T1000 (cell line): ENCODE results near the gene GNB1L.
"Not testable (repeated sequence)": the region's sequence is repeated elsewhere in the genome, so short reads cannot be mapped to it uniquely, and the experiment has no call there.

Experiments used
- DNase-seq: peaks from one replicate; lab custom pipeline; 2025; ENCODE audit warnings: mixed read lengths; lab: John Stamatoyannopoulos, UW

GNB1L gene

DNA sequence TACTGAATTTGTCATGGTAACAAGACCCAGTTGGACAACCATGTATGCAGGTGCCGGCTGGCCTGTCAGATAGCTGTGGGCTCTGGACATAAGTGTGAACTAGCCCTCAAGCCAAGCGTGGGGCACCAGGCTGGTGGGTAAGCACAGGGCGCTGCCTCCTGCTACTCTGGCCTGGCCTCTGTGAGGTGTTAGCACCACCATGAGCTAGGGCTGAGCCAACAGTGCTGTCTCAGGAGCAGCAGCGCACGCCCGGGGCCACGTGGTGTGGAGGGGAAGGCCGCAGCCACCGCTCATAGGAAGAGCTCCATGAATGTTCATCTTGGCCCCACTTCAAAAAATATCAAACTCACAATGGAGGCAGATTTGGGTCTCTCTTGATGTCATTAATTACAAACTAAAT lies 35.3 kb upstream of the GNB1L start:
- DNase-seq = no peak

- DNase-seq = no peak
Measured at GRCh38 chr22:19888131-19888746, 33.6 kb upstream of the GNB1L start.

GRCh38 chr22:19887256-19887985 lies 32.7 kb upstream of the GNB1L start:
- no peak for DNase-seq

DNA sequence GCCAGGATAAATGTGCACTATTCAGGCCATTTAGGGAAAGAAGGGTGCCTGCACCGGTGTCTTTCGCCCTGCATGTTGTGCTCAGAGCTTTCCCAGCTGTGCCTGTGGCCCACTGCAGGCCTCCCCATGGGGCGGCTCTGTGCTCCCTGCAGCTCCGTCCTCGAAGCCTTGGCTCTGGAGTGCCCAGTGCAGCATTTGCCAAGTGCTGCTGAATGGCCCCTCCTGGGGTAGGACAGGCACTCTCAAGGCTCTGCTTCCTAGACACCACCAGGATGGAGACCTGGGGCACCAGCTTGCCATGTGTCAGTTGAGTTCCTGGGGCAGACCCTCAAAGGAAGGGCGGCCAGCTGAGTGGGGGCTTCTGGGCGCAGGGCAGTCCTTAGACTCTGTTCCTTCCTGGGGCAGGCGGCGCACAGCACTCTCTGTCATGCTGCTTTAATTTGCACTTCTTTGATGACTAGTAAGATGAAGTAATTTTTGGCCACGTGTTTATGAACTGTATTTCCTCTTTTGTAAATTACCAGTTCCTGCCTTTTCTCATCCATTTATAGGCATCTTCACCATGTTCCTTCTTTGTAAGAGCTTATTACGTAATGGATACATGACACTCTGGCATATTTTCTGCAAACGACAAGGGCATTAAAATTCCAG lies 32.1 kb upstream of the GNB1L start:
- no peak for DNase-seq

DNA sequence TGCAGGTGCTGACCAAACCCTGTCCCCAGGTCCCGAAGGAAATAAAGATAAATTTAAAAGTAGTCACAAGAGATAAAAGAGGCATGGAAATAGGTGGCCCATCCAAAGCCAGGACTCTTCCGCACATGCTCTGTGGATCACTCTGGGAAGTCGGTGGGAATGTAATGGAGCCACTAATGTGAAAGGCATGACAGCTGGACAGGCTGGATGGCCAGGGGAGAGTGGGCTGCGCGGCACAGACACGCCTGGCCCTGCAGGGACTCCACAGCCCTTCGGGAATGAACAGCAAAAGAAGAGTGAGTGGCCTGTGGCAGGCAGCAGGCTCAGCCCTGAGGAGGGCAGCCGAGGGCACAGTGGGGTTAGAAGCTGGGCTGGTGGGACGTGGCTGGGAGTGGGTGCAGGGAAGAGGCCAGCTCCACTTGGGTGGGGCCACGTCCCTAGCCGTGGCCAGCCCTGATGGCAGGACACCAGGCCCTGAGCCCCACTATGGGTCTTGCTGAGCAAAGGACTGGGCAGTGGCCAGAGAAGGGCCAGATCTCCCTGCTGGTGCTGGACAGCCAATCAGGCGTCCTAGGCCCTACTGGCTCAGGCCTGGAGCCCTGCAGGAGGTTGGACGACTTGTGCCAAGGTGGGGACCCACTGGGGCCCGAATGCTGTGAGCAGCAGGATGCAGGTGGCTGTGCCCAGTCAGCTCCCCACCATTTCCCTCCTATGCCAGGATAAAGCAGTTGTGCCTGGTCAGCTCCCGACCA lies 31.3 kb upstream of the GNB1L start:
- DNase-seq = no peak

DNA sequence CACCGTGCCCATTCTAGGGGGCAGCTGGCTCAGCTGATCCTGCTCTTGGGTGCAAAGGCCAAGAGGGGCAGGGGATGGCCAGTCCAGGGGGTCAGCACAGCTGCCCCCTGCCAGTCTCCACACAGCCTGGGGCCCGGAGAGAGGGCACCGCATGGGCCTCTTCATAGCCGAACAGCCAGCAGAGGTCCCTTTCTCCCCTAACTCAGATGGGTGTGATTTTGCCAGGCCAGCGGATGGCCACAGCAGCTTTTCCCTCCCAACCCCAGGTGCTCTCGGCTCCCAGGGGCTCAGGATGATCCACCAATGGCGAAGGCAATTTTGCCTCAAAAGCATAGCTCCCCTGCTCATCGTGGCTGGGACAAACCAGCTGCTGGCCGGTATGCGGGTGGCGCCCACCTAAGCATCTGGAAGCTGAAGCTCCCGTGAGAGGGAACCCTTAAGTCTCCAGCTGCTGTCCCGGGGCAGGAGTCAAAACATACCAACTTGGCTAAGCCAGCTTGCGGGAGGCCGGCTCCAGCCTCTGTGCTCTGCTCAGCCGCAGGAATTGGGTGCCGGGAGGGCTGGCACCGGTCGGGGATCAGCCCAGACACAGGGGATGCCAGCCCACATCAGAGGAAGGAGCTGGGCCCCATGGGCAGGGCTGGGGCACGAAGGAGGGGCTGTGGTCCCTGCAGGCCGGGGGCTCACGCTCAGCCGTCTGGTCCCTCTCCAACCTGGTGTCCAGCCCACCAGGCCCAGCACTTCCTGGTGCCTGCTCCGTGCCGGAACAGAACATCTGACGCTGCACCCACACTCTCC lies 30.5 kb upstream of the GNB1L start:
- DNase-seq = no peak

- no peak for DNase-seq
Measured at GRCh38 chr22:19884161-19884953, 29.7 kb upstream of the GNB1L start.

DNA sequence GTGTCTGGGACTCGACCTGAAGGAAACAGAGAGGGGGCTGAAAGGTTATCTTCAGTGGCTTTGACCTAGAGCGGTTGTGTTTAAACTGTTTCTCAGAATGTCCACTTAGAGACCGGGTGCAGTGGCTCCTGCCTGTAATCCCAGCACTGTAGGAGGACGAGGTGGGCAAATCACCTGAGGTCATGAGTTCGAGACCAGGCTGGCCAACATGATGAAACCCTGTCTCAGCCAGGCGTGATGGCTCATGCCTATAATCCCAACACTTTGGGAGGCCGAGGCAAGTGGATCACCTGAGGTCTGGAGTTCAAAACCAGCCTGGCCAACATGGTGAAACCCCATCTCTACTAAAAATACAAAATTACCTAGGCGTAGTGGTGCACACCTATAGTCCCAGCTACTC lies 28.8 kb upstream of the GNB1L start:
- DNase-seq = not testable (repeated sequence)

DNA sequence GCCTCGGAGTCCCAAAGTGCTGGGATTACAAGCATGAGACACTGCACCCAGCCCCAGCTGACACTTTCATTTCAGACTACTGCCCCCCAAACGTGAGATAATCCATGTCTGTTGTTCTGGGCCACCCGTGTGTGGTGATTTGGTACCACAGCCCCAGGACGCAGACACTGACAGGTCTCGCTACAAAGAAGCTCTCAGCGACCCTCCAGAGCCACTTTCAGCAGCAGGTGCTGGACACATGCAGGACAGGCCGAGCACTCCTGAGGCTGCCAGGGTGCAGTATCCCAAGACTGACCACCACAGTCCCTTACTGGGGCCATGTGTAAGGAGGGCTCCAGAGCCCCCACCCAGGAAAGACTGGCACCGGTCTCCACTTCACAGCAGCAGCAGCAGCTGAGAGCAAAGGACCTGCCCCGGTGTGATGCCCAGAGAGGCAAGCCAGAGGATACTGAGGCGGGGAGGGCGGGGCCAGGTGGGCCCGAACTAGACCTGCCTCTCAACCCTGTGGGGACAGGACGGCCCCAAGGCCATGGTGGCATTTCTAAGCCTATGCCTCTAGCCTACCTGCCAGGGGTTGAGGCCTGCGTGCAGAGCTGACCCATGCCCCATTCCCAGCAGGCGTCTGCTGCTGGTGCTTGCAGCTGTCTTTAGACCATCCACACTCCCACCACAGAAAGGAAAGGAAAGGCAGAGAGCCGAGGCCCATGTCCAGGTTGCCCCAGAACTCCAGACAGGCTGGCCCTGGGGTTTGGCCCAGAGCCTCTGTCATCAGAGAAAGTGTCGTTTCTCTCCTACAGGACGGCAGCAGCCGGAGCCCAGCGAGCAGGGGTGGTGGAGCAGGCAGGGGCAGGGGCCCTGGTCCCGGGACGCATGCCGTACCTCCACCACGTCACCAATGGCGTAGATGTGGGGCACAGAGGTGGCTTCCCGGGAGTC lies 28.0 kb upstream of the GNB1L start:
- no peak for DNase-seq

DNA sequence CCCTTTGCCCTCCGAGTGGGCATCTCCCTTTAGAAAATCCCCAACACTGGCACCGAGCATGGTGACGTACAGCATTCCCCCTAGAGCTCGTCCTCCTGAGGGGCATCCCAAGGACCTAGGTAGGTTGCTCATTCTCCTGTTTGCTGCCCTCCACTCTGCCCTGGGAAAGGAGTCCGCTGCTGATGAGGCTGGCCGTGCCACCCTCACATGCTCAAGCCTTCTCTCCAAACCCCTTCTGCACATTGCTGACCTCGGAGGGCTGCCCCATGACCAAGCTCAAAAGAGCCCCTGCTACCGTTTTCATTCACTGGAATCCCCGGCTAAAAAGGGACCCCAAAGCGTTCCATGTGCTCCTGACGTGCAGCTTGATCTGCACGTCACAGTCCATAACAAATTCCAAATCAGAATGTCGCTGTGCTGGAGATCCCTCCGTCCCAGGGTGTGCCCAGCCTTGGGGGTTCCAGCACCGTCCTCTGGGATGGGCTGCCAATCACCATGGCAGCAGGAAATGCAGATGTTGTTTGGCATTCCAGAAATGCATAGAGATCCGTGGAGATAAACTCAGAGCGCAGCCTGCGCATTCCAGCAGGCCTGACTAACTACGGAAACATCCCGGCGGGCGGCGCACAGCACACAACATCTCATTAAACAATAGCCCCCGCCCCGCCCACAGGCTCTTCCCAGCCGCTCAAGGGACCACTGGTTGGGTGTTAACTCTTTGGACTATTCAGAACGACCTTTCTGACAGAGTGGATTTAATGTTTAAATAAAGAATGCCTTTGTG lies 26.3 kb upstream of the GNB1L start:
- peak; percentile 92 for DNase-seq

GRCh38 chr22:19879992-19880785 lies 25.5 kb upstream of the GNB1L start:
- no peak for DNase-seq

DNA sequence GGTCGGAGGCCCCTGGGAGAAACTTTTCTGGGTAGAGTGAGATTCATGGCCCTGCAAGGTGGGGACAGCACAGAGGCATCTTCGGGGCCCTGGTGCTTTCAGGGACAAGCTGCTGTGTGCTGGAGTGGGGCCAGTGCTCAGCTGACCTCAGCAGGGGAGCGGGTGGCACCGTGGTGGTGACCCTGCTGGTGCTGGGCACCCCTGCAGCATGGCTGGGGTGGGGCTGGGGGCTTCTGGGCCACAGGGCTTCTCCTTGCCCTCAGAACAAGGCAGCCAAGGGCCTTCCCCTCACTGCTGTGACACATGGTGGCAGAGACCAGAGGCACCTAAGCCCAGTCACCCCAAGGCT lies 24.9 kb upstream of the GNB1L start:
- DNase-seq = no peak

GRCh38 chr22:19879246-19879570 lies 24.5 kb upstream of the GNB1L start:
- DNase-seq = no peak

DNA sequence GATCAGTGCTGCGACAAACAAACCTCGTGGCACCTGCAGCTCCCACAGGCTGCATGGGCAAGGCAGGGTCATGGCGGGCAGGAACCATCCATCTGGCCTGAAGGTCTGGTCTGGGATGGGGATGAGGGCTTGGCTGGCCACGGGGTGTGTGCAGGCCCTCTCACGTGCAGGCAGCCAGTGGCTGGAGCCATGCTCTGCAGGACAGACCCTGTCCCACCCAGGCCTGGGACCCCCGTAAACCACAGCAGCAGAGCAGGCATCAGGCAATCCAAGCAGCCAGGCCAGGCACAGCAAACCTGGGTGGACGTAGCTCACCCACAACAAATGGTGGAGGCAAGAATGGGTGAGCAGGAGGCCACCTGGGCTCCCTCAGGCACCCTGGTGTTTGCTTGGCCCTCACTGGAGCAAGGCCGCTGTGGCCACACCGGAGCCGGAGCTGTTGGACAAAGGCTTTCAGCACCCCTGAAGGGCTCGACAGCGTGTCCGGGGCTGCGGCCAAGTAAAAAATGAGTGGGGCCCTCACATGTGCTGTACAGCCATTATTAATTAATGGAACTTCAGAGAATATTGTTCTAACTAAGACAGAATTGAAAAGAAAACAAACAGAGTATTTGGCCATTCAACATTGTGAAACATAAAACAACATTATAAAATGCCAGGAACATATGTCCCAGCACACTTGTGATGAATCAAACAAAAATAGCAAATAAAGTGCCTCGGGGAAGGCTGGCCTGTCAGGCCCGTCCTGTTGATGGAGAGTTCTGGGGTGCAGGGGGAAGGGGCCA lies 24.0 kb upstream of the GNB1L start:
- DNase-seq = no peak

DNA sequence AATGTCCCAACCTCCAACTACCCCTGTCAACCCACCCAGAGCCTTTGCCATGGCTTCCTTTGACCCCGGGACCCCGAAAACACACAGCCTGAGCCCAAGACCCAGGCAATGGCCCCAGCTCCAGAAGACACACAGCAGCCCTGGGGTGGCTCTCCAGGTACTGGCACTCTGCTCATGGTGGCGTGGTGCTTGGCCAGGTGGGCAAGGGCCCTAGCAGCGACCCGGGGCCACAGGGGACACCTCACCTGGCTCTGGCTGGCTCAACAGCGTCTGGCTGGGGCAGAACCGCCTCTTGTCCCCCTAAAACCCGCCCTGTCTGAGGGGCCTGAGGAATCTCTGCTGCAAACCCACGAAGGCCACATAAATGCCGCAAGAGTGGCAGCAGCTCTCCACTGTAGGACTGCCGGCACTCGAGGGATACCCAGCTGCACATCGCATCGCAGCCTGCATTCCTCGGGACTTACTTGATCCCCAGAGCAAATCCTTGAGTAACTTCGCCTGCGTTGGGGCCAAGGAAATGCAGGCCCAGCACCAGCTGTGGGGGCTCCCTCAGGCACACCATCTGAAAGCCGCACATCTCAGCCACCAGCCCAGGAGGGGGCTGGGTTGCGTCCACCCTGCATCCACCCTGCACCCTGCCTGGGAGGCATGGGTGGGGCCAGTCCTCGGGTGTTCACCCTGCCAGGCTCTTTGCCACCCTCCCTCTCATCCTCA lies 23.1 kb upstream of the GNB1L start:
- DNase-seq = peak; percentile 17

GRCh38 chr22:19876941-19877625 lies 22.4 kb upstream of the GNB1L start:
- DNase-seq = no peak
